ENCODE measurements around the gene PRPSAP2. TPM values are rescaled to one million over a fixed set of nuclear protein-coding genes. Genes with fewer than 3 reads are reported as not detected.
"Not testable (repeated sequence)": the region's sequence is repeated elsewhere in the genome, so short reads cannot be mapped to it uniquely, and the experiment has no call there.

PRPSAP2 gene
- polyA plus RNA-seq, 4 donors, result 30.2 to 43.2 (median 30.6) TPM

DNA sequence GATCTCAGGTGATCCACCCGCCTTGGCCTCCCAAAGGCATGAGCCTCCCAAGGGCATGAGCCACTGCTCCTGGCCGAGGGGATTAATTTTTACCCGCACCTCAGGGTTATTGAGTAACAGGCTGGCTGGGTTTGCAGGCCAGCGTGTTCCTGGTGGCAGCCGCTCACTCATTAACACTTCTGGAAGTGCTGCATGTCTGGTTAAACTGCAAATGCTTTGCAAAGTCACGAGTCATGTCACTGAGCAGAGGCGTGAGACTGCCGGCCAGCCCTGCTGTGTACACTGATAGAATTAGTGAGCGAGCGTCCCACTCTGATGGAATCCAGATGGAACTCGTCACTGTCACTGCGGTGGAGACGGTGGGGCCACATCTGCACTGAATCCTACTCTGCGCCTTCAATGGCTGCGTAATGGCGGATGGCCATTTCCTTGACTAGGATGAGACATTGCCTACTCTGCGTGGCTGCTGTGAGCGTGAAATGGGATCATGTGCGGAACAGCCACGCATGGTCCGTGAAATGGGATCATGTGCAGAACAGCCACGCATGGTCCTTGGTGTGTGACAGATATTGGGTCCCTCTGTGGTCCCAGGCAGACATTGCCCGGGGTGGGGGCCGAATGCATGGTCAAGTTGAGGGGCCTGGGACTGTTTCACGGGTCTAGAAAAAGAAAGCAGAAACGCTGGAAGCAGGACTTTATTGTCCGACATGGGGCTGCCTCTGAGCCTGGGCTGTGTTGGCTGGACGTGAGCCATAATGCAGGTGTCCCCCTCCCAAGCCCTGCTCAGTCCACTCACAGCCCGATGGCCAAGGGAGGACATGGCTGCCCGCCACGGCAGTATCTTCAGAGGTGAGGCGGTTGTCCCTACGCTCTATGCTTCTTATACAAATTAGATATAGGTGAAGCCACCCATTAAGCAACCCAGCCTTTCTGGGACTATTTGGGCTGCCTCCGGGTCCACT lies 93.3 kb downstream of the PRPSAP2 start:
- H3K9me3 ChIP-seq (ENCODE audit: control insufficient read depth in 2 of 2, insufficient read depth in 1 of 2, low read depth in 1 of 2, low read length in 1 of 2), result no peaks in the 10 kb centered on the region
- DNase-seq (peak in 1 of 2 donors; percentile 84), FAIRE-seq (no peak)
- 75 to 76% (median 75%) methylated on average over 34 of the region's 34 CpGs for WGBS, 3 donors
- peak overlapping the region in 1 of 3 donors; percentile 72 for H3K27ac ChIP-seq (ENCODE audit: low read depth in 1 of 3, low read length in 2 of 3)
- H3K36me3 ChIP-seq (ENCODE audit: control insufficient read depth in 3 of 3, insufficient read depth in 2 of 3, low read depth in 1 of 3, low read length in 3 of 3), result no peaks in the 10 kb centered on the region
- H3K4me1 ChIP-seq (ENCODE audit: control insufficient read depth in 3 of 3, insufficient read depth in 2 of 3, low read depth in 1 of 3, low read length in 2 of 3), result peaks cover 0 to 22% (median 0%) of the 10 kb centered on the region in 3 donors
- H3K27me3 ChIP-seq (ENCODE audit: control insufficient read depth in 3 of 3, insufficient read depth in 3 of 3, low read length in 3 of 3), result peaks cover 0 to 2% (median 0%) of the 10 kb centered on the region in 3 donors
- no peak overlapping the region for H3K4me3 ChIP-seq (ENCODE audit: low read depth in 1 of 3, low read length in 3 of 3)

DNA sequence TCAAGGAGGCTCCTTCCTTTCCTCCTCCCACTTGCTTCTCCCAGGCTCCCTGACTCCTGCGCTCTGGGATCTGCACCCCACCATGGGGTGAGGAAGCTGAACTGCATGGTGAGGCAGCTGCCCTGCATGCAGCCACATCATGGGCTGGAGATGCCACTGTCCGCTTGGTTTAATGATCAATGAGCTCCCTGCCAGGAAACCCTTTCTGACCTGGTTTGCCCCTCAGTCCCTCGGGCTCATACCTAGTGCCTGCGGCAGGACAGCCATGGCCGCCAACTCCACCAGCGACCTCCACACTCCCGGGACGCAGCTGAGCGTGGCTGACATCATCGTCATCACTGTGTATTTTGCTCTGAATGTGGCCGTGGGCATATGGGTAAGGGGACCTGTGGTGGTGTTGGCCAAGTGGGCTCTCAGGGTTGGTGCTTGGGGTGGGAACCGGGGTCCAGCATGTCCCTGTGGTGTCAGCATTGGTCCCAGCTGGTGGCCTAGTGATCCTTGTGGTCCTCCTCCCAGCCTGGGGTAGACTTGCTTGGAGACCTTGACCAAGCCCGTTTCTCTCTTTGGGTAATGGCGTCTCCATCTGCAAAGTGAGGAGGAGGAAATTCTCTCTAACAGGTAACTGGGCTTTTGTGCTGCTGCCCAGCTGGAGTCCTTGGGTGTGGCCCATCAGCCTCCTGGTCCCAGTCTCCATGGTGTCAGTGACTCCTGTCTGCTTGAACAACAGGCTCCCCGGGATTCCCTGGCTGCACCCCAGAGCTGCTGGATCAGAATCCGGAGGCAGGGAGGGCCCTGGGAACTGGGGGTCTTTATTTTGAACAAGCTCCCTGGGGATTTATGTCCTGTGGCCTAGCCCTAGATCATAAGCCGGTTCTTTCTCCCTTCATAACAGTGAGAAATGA lies 94.3 kb downstream of the PRPSAP2 start, which contains the start of gene SLC5A10:
SLC5A10 (plus strand) TSS at position 225 of the 902 bp plus-strand sequence; CDS start at position 266, 41 bp downstream.
- DNase-seq (no peak), FAIRE-seq (no peak)
- Histone ChIP-seq H3K27me3 (ENCODE audit: control insufficient read depth in 3 of 3, insufficient read depth in 3 of 3, low read length in 3 of 3) (peaks cover 0 to 2% (median 0%) of the 10 kb centered on the region in 3 donors), H3K4me1 (ENCODE audit: control insufficient read depth in 3 of 3, insufficient read depth in 2 of 3, low read depth in 1 of 3, low read length in 2 of 3) (peaks cover 0 to 22% (median 0%) of the 10 kb centered on the region in 3 donors), H3K9me3 (ENCODE audit: control insufficient read depth in 2 of 2, insufficient read depth in 1 of 2, low read depth in 1 of 2, low read length in 1 of 2) (no peaks in the 10 kb centered on the region), H3K27ac (ENCODE audit: low read depth in 1 of 3, low read length in 2 of 3) (peak within 1 kb of the TSS in 1 of 3 donors; percentile 72), H3K36me3 (ENCODE audit: control insufficient read depth in 3 of 3, insufficient read depth in 2 of 3, low read depth in 1 of 3, low read length in 3 of 3) (no peaks in the 10 kb centered on the region), H3K4me3 (ENCODE audit: low read depth in 1 of 3, low read length in 3 of 3) (no peak within 1 kb of the TSS)
- 82 to 87% (median 86%) methylated on average over 16 to 17 of the region's 17 CpGs for WGBS, 3 donors

DNA sequence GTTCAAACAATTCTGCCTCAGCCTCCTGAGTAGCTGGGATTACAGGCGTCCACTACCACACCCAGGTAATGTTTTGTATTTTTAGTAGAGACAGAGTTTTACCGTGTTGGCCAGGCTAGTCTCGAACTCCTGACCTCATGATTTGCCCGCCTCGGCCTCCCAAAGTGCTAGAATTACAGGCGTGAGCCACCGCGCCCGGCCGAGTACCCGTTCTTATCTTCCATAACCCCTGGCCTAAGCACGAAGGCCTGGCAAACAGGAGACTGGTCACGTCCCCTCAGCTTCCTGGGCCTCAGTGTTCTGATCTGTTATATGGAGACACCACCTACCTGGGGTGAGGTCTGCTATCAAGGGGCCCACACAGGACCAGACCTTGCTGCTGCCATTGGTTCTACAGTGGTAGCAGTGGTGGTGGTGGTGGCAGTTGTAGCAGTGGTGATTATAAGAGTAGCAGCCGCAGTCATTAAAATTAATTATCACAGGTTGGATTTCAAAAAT lies 95.3 kb downstream of the PRPSAP2 start:
- peaks cover 0 to 2% (median 0%) of the 10 kb centered on the region in 3 donors for H3K27me3 ChIP-seq (ENCODE audit: control insufficient read depth in 3 of 3, insufficient read depth in 3 of 3, low read length in 3 of 3)
- H3K4me3 ChIP-seq (ENCODE audit: low read depth in 1 of 3, low read length in 3 of 3), result no peak overlapping the region
- WGBS, 3 donors, result 79 to 89% (median 80%) methylated on average over 14 of the region's 14 CpGs
- H3K4me1 ChIP-seq (ENCODE audit: control insufficient read depth in 3 of 3, insufficient read depth in 2 of 3, low read depth in 1 of 3, low read length in 2 of 3), result peaks cover 0 to 22% (median 0%) of the 10 kb centered on the region in 3 donors
- H3K36me3 ChIP-seq (ENCODE audit: control insufficient read depth in 3 of 3, insufficient read depth in 2 of 3, low read depth in 1 of 3, low read length in 3 of 3), result no peaks in the 10 kb centered on the region
- FAIRE-seq (no peak), DNase-seq (no peak)
- no peaks in the 10 kb centered on the region for H3K9me3 ChIP-seq (ENCODE audit: control insufficient read depth in 2 of 2, insufficient read depth in 1 of 2, low read depth in 1 of 2, low read length in 1 of 2)
- H3K27ac ChIP-seq (ENCODE audit: low read depth in 1 of 3, low read length in 2 of 3), result no peak overlapping the region

DNA sequence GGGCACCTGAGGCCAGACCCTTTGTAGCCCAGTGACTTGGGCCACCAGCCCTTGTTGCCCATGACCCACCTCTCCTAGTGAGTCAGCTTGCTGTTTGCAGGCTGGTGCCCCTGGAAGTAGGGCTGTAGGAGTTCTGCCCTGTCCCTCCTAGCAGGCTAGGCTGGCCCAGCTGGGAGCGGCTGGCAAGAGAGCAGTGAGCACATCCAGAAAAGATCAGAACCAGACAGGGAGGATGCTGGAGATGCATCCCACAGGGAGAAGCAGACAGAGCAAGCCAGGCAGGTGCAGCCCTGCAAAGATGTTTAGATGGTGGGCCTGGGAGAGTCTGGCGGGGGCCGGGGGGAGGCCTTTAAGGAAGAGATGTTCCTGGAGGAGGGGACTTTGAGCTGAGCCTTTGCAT lies 96.4 kb downstream of the PRPSAP2 start:
- Histone ChIP-seq H3K27ac (ENCODE audit: low read depth in 1 of 3, low read length in 2 of 3) (no peak overlapping the region), H3K9me3 (ENCODE audit: control insufficient read depth in 2 of 2, insufficient read depth in 1 of 2, low read depth in 1 of 2, low read length in 1 of 2) (no peaks in the 10 kb centered on the region), H3K4me3 (ENCODE audit: low read depth in 1 of 3, low read length in 3 of 3) (no peak overlapping the region), H3K27me3 (ENCODE audit: control insufficient read depth in 3 of 3, insufficient read depth in 3 of 3, low read length in 3 of 3) (no peaks in the 10 kb centered on the region), H3K36me3 (ENCODE audit: control insufficient read depth in 3 of 3, insufficient read depth in 2 of 3, low read depth in 1 of 3, low read length in 3 of 3) (no peaks in the 10 kb centered on the region), H3K4me1 (ENCODE audit: control insufficient read depth in 3 of 3, insufficient read depth in 2 of 3, low read depth in 1 of 3, low read length in 2 of 3) (peaks cover 0 to 22% (median 0%) of the 10 kb centered on the region in 3 donors)
- FAIRE-seq, result no peak
- no peak for DNase-seq
- WGBS, 3 donors, result 89 to 92% (median 90%) methylated on average over 3 of the region's 3 CpGs

DNA sequence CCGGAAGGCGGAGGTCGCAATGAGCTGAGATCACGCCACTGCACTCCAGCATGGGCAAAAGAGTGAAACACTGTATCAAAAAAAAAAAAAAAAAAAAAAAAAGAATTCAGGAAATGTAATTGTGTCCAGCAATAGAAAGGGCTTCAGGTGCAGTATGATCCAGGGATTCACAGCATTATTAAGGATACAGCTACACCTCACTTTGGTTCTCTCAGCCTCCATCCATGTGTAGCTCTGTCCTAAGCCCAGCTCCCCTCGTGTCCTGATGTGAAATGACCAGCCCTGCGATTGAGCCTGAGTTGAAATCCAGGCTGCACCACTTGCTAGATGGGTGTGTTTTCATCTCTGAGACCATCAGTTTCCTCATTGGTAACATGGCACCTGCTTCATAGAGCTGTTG lies 97.1 kb downstream of the PRPSAP2 start:
- DNase-seq (no peak), FAIRE-seq (no peak)
- WGBS, 3 donors, result 95 to 96% (median 95%) methylated on average over 6 of the region's 6 CpGs
- Histone ChIP-seq H3K36me3 (ENCODE audit: control insufficient read depth in 3 of 3, insufficient read depth in 2 of 3, low read depth in 1 of 3, low read length in 3 of 3) (no peaks in the 10 kb centered on the region), H3K27ac (ENCODE audit: low read depth in 1 of 3, low read length in 2 of 3) (no peak overlapping the region), H3K27me3 (ENCODE audit: control insufficient read depth in 3 of 3, insufficient read depth in 3 of 3, low read length in 3 of 3) (no peaks in the 10 kb centered on the region), H3K9me3 (ENCODE audit: control insufficient read depth in 2 of 2, insufficient read depth in 1 of 2, low read depth in 1 of 2, low read length in 1 of 2) (no peaks in the 10 kb centered on the region), H3K4me3 (ENCODE audit: low read depth in 1 of 3, low read length in 3 of 3) (no peak overlapping the region), H3K4me1 (ENCODE audit: control insufficient read depth in 3 of 3, insufficient read depth in 2 of 3, low read depth in 1 of 3, low read length in 2 of 3) (peaks cover 0 to 15% (median 0%) of the 10 kb centered on the region in 3 donors)

DNA sequence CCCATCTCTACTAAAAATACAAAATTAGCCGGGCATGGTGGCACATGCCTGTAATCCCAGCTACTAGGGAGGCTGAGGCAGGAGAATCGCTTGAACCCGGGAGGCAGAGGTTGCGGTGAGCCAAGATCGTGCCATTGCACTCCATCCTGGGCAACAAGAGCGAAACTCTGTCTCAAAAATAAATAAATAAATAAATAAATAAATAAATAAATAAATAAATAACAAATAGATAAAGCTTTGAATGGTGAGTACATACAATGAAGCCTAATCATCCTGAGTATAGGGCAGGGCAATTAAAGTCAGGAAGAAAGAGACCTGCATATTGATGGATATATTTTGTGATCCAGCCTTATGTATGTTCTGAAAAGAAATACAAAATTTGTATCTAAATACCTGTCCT lies 98.1 kb downstream of the PRPSAP2 start:
- not testable (repeated sequence) for H3K9me3 ChIP-seq (ENCODE audit: control insufficient read depth in 2 of 2, insufficient read depth in 1 of 2, low read depth in 1 of 2, low read length in 1 of 2); DNase-seq; H3K27me3 ChIP-seq (ENCODE audit: control insufficient read depth in 3 of 3, insufficient read depth in 3 of 3, low read length in 3 of 3); H3K4me3 ChIP-seq (ENCODE audit: low read depth in 1 of 3, low read length in 3 of 3); H3K27ac ChIP-seq (ENCODE audit: low read depth in 1 of 3, low read length in 2 of 3); H3K4me1 ChIP-seq (ENCODE audit: control insufficient read depth in 3 of 3, insufficient read depth in 2 of 3, low read depth in 1 of 3, low read length in 2 of 3); H3K36me3 ChIP-seq (ENCODE audit: control insufficient read depth in 3 of 3, insufficient read depth in 2 of 3, low read depth in 1 of 3, low read length in 3 of 3); FAIRE-seq
- 92 to 97% (median 94%) methylated on average over 6 of the region's 6 CpGs for WGBS, 3 donors

DNA sequence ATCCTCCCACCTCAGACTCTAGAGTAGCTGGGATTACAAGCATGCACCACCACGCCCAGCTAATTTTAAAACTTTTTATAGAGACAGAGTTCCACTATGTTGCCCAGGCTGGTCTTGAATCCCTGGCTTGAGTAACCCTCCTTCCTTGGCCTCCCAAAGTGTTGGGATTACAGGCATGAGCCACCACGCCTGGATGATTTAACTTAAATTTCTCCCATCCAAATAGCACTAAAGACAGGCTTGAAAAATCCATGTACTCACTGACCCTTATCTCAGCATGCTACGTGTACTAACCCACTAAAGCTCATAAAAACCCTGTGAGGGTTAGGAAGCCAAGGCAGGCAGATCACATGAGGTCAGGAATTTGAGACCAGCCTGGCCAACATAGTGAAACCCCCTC lies 98.7 kb downstream of the PRPSAP2 start:
- WGBS, 3 donors, result 88 to 94% (median 92%) methylated on average over 3 of the region's 3 CpGs
- Histone ChIP-seq H3K27ac (ENCODE audit: low read depth in 1 of 3, low read length in 2 of 3) (no peak overlapping the region), H3K4me1 (ENCODE audit: control insufficient read depth in 3 of 3, insufficient read depth in 2 of 3, low read depth in 1 of 3, low read length in 2 of 3) (peaks cover 0 to 7% (median 0%) of the 10 kb centered on the region in 3 donors), H3K27me3 (ENCODE audit: control insufficient read depth in 3 of 3, insufficient read depth in 3 of 3, low read length in 3 of 3) (no peaks in the 10 kb centered on the region), H3K9me3 (ENCODE audit: control insufficient read depth in 2 of 2, insufficient read depth in 1 of 2, low read depth in 1 of 2, low read length in 1 of 2) (no peaks in the 10 kb centered on the region), H3K4me3 (ENCODE audit: low read depth in 1 of 3, low read length in 3 of 3) (no peak overlapping the region), H3K36me3 (ENCODE audit: control insufficient read depth in 3 of 3, insufficient read depth in 2 of 3, low read depth in 1 of 3, low read length in 3 of 3) (no peaks in the 10 kb centered on the region)
- FAIRE-seq (no peak), DNase-seq (no peak)

DNA sequence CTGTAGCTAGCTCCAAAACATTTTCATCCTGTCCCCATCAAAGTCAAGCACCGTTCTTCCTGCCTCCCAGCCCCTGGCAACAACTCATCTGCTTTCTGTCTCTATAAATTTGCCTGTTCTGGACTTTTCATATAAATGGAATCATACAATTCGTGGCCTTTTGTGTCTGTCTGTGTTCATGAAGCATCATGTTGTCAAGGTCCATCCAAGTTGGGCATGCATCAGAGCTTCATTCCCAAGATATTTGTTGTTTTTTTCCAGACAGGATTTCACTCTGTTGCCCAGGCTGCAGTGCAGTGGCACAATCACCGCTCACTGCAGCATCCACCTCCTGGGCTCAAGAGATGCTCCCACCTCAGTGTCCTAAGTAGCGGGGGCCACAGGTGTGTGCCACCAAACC lies 99.9 kb downstream of the PRPSAP2 start:
- H3K9me3 ChIP-seq (ENCODE audit: control insufficient read depth in 2 of 2, insufficient read depth in 1 of 2, low read depth in 1 of 2, low read length in 1 of 2), result no peaks in the 10 kb centered on the region
- no peaks in the 10 kb centered on the region for H3K27me3 ChIP-seq (ENCODE audit: control insufficient read depth in 3 of 3, insufficient read depth in 3 of 3, low read length in 3 of 3)
- no peak overlapping the region for H3K27ac ChIP-seq (ENCODE audit: low read depth in 1 of 3, low read length in 2 of 3)
- H3K4me3 ChIP-seq (ENCODE audit: low read depth in 1 of 3, low read length in 3 of 3), result no peak overlapping the region
- DNase-seq, result no peak
- no peaks in the 10 kb centered on the region for H3K36me3 ChIP-seq (ENCODE audit: control insufficient read depth in 3 of 3, insufficient read depth in 2 of 3, low read depth in 1 of 3, low read length in 3 of 3)
- peaks cover 0 to 19% (median 0%) of the 10 kb centered on the region in 3 donors for H3K4me1 ChIP-seq (ENCODE audit: control insufficient read depth in 3 of 3, insufficient read depth in 2 of 3, low read depth in 1 of 3, low read length in 2 of 3)
- 85 to 88% (median 87%) methylated on average over 4 of the region's 4 CpGs for WGBS, 3 donors
- FAIRE-seq, result no peak

Data from small intestine (tissue), 7 donors.